Measurements from ENCODE around the gene CGA.

CGA gene

GRCh38 chr6:87082160-87082721, 12.7 kb downstream of the CGA start:
- DNase-seq: no peak

- peak; percentile 22 to 48 for DNase-seq
Measured at GRCh38 chr6:87078983-87079616, 15.8 kb downstream of the CGA start.

DNA sequence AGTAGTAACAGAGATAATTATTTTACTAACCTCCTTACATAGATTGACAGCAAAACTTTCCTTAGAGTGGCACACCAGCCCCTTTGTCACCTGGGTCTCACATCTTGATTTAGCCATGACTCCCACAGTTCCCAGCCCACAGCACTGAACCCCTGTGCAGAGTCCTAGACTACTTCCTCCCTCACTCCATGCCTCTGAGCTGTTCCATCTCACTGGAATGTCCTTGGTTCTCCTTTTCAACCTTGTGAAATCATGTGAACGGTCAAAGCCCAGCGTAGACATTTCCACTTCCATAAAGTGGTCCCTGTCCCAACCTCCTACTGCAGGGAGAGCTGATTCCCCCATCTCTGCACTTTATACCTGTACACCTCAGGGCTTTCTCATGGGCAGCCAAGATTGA, 19.7 kb downstream of the CGA start:
- no peak for DNase-seq

DNA sequence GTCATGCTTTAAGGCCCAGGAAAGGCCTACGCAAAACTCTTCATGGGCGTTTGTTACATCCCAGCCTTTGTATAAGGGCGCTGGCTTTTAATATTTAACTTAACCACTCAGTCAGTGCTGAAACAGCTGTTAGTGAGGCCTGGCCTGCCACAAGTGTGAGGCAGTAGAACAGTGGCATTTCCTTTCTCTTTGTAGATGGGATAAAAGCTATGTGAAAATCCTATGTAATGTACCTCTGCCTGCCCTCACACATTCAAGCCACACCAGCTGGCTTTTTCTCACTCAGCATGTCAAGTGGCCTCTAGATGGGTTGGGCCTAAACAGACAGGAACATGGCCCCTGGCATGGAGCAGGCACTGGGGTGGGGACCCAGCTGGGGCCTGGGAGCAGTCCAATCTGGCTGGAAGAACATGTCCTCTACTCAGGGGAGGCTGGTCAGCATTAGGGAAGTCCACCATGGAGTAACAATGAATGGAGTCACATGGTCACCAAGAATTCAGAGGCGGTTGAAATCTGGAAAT, 20.7 kb downstream of the CGA start:
- no peak for DNase-seq

DNA sequence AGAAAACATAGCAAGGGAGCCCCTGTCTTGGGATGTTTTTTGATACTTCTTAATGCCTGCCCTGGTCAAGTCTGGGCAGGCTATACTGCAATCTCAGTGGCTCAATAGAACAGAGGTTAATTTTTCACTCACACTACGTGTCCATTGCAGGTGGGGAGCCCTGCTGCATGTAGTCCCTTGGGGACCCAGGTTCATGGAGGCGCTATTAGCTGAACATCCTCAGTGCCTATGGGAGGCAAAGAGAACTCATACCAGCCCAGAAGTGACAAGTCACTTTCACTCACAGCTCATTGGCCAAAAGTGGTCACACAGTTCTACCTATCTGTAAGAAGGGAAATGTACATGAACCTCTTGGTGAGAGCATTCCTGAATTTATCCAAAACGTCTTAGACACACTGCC, 23.2 kb downstream of the CGA start:
- no peak for DNase-seq

- DNase-seq: no peak
Measured at GRCh38 chr6:87070741-87071140, 24.2 kb downstream of the CGA start.

DNA sequence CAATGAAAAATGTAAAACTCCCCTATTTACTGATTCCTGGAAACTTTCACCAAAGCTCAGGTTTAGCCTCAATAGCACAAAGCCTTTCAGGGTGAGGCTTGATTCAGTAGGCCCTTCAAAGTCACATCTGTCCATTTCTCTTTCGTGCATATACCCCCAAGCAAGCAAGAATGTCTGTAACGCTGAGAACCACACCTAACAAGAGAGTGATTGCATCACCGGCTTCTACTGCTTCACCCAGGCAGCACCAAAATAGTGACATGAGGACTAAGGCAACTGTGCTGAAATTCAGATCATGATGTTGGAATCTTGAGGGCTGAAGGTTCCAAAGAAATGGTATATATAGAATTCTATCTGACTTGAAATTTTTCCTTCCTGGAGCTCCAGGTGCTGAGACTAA, 26.1 kb downstream of the CGA start:
- DNase-seq: no peak

- peak in 1 of 2 experiments; percentile 4 for DNase-seq
Measured at GRCh38 chr6:87066449-87067333, 28.2 kb downstream of the CGA start.

- no peak for DNase-seq
Measured at GRCh38 chr6:87065117-87065516, 29.8 kb downstream of the CGA start.

DNA sequence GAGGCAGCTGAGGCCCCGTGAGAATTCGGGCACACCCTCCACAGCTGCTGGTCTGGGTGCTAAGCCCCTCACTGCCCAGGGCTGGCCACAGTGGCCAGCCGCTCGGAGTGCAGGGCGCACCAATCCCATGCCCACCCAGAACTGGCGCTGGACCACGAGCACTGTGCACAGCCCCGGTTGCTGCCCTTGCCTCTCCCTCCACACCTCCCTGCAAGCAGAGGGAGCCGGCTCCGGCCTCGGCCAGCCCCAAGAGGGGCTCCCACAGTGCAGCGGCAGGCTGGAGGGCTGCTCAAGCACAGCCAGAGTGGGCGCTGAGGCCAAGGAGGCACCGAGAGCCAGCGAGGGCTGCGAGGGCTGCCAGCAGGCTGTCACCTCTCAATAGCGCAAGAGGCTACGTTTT, 35.0 kb downstream of the CGA start:
- no peak for DNase-seq

- DNase-seq: no peak
Measured at GRCh38 chr6:87054143-87054833, 40.6 kb downstream of the CGA start.

- no peak for DNase-seq
Measured at GRCh38 chr6:87053312-87053711, 41.6 kb downstream of the CGA start.

DNA sequence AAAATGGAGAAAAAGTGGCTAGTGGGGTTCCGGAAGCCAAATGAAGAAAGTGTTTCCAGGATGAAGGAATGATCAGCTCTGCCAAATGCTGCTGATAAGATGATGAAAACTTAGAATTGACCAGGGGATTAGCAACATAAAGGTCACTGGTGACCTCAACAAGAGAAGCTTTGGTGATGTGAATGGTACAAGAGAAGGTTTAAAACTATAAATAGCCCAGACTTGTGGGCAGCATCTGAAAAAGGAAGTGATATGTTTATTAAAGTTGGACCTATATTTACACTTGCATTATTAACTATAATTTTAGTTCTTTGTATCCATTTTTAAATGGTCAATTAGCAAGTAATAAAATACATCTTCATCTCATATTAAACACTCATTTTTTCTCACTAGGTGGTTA, 45.1 kb downstream of the CGA start:
- DNase-seq: no peak

- no peak for DNase-seq
Measured at GRCh38 chr6:87045521-87046075, 49.3 kb downstream of the CGA start.

DNA sequence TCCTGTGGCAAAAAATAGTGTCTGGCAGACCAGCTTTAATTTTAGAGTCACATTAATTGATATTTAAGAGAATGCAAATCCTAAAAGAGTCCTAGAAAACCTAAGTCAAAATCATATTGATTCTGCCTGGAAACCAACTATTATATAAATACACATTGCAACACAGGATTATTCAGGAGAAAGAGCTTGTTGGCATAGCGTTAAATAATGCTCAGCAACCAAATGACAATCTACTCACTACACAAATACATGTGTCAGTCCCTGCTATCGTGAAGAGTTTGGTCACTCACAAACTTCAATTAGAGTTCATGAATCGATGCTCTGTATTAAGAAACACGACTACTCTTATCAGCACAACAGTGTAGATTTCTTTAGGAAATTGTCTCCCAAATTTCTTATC, 54.2 kb downstream of the CGA start:
- DNase-seq: no peak

Data from stimulated activated CD4-positive, alpha-beta T cell treated with anti-CD3 and anti-CD28 coated beads, Interleukin-4, amount 100 ng/mL, for 4 hours (primary cell).